Tibial nerve (tissue), 3 donors: Measurements from ENCODE around the gene FRYL.

Source experiments
- POLR2A ChIP-seq, 2 donors: fragments of 450-650 bp; IDR thresholded peaks; one replicate each; pipeline ENCODE4 v1.6.1; 2017; ENCODE audit warnings: antibody characterized with exemption in 2 of 2, mild to moderate bottlenecking in 2 of 2, moderate library complexity in 2 of 2
- TF ChIP-seq, protein P1 (sequence below), 5 experiments: fragments of 200-600 bp in 3 of 5; fragments of 450-650 bp in 2 of 5; sonication (generic) in 3 of 5; IDR thresholded peaks; one replicate each; pipeline ENCODE4 v1.5.1; 2016 to 2019; ENCODE audit warnings: antibody characterized with exemption in 5 of 5, mild to moderate bottlenecking in 3 of 5, moderate library complexity in 2 of 5

DNA sequence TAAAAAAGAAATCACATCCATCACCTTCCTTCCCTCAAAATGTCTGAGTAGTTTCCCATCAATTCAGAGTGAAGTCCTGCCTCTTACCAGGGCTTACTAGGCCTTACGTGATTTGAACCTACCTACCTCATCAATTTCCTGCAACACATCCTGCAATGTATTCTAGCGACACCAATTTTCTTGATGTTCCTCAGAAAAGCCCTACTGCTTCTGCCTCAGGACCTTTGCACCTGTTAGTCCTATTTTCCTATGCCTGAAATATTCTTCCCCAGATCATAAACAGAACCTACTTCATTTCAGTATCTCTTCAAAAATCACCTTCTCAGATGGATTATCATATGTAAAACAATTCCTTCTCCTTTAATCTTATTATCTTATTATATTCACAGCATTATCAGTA is 237.2 kb downstream of the FRYL start:
- TF ChIP-seq, protein P1, sequence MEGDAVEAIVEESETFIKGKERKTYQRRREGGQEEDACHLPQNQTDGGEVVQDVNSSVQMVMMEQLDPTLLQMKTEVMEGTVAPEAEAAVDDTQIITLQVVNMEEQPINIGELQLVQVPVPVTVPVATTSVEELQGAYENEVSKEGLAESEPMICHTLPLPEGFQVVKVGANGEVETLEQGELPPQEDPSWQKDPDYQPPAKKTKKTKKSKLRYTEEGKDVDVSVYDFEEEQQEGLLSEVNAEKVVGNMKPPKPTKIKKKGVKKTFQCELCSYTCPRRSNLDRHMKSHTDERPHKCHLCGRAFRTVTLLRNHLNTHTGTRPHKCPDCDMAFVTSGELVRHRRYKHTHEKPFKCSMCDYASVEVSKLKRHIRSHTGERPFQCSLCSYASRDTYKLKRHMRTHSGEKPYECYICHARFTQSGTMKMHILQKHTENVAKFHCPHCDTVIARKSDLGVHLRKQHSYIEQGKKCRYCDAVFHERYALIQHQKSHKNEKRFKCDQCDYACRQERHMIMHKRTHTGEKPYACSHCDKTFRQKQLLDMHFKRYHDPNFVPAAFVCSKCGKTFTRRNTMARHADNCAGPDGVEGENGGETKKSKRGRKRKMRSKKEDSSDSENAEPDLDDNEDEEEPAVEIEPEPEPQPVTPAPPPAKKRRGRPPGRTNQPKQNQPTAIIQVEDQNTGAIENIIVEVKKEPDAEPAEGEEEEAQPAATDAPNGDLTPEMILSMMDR (IDR thresholded peaks at IDR 0.05) = no peak
- TF ChIP-seq POLR2A (IDR thresholded peaks at IDR 0.05) = no peak
